Right hindlimb (tissue), 1 donor: ENCODE results near the gene PARD6G.

ENCODE experiments used
- DNase-seq: peaks from one replicate; pipeline ENCODE4 v3.0.0-alpha.2; 2018

The PARD6G gene, protein sequence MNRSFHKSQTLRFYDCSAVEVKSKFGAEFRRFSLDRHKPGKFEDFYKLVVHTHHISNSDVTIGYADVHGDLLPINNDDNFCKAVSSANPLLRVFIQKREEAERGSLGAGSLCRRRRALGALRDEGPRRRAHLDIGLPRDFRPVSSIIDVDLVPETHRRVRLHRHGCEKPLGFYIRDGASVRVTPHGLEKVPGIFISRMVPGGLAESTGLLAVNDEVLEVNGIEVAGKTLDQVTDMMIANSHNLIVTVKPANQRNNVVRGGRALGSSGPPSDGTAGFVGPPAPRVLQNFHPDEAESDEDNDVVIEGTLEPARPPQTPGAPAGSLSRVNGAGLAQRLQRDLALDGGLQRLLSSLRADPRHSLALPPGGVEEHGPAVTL

DNA sequence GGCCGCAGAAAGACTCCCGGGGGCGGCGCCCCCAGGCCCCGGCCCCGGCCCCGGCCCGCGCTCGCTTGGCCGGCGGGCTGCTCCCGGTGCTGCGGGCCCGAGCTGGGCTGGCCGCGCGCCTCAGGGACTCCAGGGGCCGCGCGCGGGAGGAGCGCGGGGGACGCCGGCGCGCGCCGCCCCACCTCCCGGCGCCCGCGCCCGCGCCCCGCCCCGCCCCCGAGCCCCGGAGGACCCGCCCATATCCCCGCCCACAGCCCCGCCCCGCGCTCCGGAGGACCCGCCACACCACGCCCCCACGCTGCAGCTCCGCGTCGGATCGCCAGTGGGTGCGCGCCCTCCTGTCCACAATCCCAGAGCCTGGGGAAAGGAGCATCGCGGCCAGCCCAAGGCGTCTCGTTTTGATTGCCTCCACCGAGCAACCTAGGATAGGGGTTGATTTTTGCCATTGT lies at the start of gene PARD6G:
PARD6G (minus strand) TSS at position 122 of the 449 bp plus-strand sequence. CDS start 166 bp downstream, outside the sequence.
- peak; percentile 88 for DNase-seq

DNA sequence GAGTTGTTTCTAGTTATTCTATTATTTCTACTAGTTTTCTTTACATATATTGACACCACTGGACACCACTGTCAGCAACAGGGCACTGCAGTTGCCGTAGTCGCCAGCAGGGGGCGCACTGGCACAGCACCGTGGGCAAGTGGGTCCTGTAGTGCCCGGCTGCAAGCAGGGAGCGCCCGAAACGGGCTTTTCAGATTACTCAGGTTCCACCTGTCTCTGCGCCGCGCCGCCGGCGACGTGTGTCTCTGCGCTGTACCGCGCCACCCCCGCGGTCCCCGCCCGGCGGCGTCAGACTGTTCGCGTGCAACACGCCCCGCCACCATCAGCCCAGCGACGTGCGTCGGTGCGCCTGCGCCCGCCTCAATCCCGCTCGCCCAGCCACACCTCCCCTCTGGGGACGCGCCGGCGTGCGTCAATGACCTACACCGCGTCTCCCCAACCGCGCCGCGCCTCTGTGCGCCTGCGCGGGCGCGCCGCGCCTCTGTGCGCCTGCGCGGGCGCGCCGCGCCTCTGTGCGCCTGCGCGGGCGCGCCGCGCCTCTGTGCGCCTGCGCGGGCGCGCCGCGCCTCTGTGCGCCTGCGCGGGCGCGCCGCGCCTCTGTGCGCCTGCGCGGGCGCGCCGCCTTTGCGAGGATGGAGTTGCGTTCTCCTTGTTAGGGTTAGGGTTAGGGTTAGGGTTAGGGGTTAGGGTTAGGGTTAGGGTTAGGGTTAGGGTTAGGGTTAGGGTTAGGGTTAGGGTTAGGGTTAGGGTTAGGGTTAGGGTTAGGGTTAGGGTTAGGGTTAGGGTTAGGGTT lies 15.1 kb upstream of the PARD6G start:
- DNase-seq: peak; percentile 39

DNA sequence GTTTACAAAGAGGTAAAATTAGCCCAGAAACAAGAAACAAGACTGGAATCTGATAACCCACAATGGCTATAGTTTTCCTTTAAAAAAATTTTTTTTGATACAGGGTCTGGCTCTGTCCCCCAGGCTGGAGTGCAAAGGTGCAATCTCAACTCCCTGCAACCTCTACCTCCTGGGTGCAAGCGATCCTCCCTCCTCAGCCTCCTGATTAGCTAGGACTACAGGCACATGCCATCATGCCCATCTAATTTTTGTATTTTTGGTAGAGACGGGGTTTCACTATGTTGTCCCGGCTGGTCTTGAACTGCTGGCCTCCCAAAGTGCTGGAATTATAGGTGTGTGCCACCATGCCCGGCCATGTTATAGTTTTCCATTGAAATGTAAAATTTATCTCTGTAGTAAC lies 12.3 kb upstream of the PARD6G start:
- no peak for DNase-seq

DNA sequence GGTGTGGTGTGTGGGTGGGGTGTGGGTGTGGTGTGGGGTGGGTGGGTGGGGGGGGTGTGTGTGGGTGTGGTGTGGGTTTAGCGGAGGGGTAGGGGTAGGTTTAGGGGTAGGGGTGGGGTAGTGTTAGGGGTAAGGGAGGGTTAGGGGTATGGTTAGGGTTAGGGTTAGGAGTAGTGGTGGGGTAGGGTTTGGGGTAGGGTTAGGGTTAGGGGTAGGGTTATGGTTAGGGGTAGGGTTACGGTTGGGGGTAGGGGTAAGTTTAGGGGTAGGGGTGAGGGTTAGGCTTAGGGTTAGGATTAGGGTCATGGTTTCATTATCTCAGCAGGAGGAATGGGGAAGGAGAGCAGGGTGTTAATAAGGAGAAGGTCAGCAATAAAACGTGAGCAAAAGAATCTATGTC lies 11.3 kb upstream of the PARD6G start:
- DNase-seq: no peak

DNA sequence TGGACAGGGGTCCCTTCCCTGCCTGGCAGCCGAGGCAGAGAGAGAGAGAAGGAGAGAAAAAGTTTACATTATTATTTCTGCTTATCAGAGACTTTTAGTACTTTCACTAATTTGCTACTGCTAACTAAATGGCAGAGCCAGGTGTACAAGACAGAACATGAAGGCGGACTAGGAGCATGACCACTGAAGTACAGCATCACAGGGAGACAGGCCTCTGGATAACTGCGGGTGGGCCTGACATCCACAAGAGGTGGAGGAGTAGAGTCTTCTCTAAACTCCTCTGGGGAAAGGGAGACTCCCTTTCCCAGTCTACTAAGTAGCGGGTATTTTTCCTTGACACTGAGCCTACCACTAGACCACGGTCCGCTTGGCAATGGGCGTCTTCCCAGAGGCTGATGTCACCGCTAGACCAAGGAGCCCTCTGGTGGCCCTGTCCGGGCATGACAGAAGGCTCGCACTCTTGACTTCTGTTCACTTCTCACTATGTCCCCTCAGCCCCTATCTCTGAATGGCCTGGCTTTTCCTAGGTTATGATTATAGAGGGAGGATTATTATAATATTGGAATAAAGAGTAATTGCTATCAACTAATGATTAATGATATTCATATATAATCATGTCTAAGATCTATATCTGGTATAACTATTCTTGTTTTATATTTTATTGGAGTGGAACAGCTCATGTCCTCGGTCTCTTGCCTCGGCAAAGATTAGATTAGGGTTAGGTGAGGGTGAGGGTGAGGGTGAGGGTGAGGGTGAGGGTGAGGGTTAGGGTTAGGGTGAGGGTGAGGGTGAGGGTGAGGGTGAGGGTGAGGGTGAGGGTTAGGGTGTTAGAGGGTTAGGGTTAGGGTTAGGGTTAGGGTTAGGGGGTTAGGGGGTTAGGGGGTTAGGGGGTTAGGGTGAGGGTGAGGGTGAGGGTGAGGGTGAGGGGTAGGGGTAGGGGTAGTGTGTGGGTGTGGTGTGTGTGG lies 10.5 kb upstream of the PARD6G start:
- peak; percentile 77 for DNase-seq

DNA sequence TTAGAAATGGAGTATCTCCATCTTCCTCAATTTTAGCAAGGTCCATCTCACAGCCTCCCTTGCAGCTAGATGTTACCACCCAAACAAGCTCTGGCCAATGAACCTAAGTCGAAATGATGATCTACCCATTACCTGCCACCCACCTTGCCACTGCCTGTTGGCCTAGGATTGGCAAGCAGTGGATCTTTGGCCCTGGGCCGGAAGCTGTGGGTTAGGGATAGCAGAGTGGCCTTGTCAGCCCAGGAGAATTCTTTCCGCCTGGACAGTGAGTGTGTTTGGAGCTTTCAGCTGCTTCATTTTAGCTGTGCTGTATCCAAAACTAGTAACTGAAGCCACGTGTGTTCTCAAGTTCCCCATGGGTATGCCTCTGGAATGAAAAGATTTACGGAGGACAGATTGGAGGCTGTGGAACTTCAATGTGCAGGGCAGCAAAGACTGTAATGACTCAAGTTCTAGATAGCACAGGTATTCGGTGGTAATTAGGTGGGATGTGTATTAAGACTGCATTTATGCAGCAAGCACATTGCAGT lies 7.7 kb upstream of the PARD6G start:
- no peak for DNase-seq

DNA sequence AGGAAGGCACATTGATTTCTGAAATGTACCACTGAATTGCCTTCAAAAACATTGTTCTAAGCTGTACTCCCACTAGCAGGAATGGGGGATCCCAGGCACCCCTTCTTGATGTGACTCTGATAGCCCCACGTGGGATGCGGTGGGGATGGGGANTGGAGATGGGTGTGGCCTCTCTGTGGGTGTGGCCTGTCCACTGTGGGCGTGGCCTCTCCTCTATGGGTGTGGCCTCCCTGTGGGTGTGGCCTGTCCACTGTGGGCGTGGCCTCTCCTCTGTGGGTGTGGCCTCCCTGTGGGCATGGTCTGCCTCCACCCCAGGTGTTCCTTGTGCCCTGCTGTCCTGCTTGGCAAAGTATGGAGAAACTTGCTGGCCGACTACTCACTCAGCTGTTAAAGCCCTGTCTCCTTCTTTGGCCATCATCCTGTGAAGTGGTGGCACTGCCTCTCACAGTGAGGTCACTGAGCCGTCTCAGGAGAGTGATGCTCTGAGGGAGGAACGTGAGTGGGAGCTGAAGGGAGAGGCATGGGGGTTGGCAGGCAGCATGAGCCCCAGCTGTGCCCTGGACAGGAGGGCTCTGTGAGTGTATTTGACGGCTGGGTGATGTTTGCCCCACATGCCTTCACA lies 6.7 kb upstream of the PARD6G start:
- DNase-seq: no peak

DNA sequence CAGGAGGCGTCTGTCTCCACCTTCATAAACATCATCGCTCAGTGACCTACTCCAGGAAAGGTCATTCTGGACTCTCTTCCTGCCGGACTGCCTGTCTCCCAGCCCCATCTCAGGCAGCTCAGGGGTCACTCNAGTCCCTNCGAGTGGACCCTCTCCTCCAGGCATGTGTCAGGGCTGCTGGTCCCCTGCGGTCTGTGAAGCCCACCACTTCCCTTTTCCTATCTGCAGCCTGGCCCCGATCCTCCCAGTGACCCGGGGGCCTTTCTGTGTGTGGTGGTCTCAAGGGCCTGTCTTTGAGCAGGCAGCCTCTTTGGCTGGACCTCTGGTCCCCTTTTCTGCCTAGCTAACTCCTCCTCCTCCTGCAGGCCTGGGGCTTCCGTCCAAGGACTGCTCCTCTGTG lies 5.9 kb upstream of the PARD6G start:
- no peak for DNase-seq

DNA sequence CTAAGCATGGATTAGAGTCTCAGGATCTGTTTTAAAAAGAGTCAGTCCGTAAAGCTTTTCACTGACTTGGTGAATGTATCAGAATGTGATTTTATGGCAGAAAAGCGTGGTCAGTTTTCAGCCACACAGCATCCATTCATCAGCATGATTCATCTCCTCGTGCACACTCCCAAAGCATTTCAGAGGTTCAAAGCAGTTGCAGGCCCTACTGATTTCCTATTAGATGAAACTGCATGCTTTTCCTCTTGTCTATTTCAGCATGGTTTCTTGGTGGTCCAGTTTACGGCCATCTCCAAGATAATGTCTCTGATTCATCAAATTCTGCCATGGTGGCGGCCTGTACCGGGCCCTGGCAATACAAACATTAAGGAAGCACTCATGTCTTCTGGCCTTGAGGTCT lies 4.8 kb upstream of the PARD6G start:
- DNase-seq: no peak

DNA sequence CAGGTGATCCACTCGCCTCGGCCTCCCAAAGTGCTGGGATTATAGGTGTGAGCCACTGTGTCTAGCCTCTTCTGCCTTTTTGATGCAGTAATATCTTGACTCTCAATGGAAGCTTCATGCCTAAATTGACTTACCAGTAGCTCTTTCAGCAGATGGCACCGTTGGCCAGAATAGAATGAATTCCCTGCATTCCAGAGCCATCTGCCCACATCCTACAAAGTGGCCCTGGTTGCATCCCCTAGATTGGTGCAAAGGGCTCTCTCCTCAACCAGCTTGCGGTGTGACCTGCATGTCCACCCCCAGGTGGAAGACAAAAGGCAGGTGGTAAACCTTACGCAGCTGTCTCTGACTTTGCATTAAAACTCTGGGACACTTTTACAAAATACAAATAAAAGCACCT lies 4.4 kb upstream of the PARD6G start:
- DNase-seq: no peak

DNA sequence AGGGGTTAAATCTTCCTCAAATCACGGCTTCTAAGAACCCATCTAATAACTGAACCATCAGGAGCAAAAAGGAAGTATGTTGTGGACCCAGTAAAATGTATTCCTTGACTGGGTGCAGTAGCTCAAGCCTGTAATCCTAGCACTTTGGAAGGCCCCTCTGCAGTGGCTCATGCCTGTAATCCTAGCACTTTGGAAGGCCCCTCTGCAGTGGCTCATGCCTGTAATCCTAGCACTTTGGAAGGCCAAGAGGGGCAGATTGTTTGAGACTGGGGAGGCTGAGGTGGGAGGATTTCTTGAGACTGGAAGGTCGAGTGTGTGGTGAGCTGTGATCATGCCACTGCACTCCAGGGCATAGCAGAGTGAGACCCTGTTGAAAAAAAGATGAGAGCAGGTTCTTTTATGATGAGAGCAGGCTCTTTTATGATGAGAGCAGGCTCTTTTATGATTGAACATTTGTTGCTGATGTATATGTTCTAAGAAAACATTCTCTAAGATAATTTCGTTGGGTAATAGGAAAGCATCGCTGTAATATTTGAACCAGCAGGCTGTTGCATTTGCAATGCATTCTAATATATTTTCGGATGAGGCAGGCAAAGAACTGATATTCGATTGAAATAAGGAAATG lies 3.5 kb upstream of the PARD6G start:
- no peak for DNase-seq

DNA sequence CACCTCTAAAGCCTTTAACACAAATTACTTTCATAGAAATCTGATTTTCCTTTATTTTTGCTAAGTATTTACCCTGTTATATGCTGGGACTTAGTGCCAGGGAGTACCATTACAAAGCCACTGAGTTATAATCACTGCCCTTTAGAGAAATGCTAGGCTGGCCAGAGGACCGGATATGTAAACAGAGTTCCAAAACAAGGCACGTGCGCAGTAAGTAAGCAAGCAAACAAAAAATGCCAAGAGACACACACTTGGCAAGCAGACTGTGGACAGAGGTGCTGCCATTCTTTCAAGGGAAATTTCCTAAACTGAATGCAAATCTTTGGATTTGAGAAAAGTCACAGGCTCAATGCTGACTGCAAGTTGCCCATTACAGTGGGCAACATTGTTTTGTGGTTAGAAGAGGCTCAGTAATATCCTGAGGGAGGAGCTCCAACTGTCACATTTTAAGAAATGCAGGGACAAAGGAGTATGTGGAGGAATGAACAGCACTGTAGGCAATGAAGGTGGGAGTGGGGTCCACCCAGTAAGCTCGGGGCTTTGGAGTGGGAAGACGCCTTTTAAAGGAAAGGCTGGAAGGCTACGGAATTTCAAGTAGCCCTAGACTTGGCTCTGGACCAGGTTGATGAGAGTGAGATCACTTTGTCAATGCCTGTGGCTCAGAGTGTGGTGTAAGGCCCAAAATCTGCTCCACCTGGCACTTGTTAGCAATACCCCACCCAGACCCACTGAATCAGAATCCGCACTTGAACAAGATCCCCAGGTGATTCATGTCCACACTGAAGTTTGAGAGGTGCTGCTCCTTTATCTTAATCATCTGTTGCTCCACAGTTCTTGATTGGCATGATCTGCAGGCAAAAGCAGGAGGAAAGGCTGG lies 2.1 kb upstream of the PARD6G start:
- DNase-seq: no peak

DNA sequence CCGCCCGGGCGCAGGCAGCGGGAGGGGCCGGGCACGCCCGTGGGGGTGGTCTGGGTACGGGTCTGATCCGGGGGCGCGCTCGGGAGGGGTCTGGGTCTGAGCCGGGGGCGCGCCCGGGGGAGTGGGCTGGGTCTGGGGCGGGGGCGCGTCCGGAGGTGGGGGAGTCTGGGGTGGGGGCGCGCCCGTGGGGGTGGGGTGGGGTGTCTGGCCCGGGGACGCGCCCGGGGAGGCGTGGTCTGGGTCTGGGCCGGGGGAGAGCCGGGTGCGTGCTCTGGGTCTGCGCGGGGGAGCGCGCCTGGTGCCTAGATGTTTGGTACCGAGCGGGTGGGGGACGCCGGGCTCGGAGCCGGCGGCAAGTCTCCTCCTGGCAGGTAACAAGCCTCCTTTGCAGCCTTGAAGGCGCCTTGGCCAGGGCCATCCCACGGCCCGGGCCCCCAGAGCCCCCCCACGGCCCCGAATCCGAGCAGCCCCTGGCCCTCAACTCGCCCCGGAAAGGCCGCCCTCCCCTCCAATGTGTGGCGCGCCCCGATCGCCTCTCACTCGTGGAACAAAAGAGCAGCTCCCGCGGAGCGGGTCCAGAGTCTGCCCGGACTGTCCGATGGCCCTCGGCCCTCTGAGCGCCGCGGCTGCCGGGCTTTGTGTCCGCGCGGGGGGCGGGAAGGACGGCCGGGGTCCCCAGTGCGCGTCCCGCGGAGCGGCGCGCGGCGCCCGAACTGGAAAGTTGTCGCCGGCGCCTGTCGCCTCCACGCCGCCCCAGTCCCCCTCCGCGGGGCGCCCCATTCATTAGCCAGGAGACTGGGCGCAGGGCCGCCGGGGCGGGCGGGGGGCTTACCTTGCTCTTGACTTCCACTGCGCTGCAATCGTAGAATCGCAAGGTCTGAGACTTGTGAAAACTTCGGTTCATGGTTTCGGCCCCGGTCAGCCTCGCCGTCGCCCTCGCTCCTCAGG lies 595 bp downstream of the PARD6G start:
- DNase-seq: peak; percentile 58

DNA sequence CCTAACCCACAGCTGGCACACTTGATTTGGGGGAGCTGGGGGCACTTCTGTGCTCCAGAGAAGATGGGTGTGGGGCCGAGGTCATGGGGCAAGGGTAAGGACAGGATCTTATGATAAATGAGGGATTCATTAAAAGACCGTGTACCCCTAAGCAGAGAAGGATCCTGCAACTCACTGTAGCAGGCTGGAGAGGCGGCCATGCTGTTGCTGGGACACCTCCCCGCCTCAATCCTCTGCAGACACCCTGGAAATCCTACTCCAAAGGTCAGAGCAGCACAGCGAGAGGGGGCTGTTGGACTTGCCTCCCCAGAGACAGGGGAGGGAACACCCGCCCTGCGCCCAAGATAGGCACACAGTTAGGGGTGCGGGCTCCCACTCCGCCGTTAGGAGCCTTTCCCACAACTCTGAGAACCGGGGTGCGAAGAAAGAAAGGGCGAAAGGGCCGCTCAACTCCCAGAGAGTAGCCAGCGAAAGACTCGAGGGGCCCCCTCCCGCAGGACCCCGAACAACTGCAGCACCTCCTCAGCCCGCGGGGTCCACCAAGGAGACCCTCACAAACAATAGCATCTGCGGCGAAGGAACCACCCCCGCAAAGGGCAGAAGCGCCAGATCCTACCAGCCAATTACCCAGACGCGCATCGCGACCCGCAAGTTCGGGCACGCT lies 1.4 kb downstream of the PARD6G start:
- no peak for DNase-seq

DNA sequence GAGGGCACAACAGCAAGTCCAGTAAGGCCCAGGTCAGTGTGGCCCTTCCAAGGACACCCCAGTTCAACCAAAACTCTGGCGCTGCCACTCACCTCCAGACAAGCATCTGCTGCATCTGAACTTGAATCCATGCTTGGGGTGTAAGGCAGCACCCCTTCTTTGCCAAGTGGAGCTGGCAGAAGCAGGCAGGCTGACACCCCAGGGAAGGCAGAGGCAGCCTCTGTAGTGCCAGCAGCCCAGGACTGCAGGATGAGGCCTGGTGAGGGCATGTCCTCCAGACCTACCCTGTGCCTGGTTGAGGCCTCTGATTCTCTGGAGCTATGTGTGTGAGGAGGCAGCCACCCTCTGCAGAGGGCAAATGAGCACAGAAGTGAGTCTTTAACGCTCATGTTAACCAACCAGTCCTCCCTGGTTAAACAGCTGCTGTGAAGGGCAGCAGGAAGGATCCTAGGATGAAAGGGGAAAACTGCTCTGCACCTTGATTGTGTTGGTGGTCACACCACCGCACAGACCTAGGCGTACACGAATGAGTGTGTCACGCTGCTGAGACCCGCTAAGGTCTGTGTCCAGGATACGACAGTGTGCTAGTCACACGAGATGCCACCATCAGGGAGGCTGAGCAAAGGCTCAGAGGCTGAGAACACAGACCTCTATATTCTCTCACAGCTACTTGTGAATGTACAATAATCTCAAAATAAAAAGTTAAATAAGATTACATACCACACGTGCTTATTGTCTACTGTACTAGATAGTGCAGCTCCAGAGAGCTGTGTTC lies 2.2 kb downstream of the PARD6G start:
- DNase-seq: no peak

DNA sequence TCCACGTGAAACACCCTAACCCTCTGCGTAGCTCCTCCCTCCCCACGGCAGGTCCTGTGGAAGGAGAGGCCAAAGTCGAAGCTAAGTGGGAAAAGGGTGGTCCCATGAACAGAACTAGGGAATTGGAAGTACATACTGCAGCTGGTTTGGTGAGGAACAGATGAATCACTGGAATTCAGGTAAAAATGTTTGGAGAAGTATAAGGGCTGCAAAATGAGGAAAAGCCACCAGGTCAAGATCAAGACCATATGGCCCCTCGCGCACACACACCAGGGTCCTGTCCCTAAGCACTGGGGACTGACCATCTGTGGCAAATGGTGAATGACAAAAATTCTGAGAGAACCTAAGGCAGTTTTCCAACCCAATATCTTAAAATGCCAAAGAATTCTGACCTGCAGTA lies 3.1 kb downstream of the PARD6G start:
- no peak for DNase-seq

DNA sequence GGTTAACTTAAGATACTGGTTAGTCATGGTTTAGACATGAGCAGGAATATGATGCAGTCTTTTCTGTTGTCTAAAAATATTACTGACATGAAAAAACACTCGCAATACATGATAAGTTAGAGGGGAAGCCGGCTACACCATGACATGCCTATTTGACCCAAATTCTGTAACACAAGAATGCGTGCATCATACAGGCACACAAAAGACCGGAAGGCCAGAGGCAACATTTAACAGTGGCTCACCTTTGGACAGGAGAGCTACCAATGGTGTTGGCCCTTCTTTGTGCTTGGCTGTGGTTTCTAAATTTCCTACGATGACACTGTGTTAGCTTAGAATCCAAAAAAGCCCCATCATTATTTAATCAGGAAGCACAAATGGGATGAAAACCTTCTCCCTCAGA lies 4.1 kb downstream of the PARD6G start:
- no peak for DNase-seq
